Measurements from ENCODE around the gene CLASP1.

GRCh38 chr2:121350890-121351289, 298.4 kb downstream of the CLASP1 start:
- TF ChIP-seq REST (IDR thresholded peaks at IDR 0.05; ENCODE audit: insufficient read depth in 1 of 2, low read depth in 2 of 2, low read length in 1 of 2) (no peak), POLR2AphosphoS5 (IDR thresholded peaks at IDR 0.05; ENCODE audit: low read depth, low read length) (no peak), SIN3A (IDR thresholded peaks at IDR 0.05; ENCODE audit: borderline replicate concordance, insufficient read depth, low read depth, low read length) (no peak), TCF7L2 (IDR thresholded peaks at IDR 0.05; ENCODE audit: low read depth, low read length) (no peak)
- TF ChIP-seq, protein P1, sequence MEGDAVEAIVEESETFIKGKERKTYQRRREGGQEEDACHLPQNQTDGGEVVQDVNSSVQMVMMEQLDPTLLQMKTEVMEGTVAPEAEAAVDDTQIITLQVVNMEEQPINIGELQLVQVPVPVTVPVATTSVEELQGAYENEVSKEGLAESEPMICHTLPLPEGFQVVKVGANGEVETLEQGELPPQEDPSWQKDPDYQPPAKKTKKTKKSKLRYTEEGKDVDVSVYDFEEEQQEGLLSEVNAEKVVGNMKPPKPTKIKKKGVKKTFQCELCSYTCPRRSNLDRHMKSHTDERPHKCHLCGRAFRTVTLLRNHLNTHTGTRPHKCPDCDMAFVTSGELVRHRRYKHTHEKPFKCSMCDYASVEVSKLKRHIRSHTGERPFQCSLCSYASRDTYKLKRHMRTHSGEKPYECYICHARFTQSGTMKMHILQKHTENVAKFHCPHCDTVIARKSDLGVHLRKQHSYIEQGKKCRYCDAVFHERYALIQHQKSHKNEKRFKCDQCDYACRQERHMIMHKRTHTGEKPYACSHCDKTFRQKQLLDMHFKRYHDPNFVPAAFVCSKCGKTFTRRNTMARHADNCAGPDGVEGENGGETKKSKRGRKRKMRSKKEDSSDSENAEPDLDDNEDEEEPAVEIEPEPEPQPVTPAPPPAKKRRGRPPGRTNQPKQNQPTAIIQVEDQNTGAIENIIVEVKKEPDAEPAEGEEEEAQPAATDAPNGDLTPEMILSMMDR (IDR thresholded peaks at IDR 0.05): no peak
